AG09319 (cell line): Measurements from ENCODE around the gene AKTIP.

ENCODE experiments used
- DNase-seq: peaks from one replicate; pipeline ENCODE4 v3.0.0-alpha.2; 2010; ENCODE audit warnings: low read depth; ENCODE audit errors: extremely low read depth
- CTCF ChIP-seq: IDR thresholded peaks from 2 replicates; pipeline ENCODE4 v1.5.1; 2011; ENCODE audit warnings: low read depth, mild to moderate bottlenecking, inconsistent platforms, low read length, moderate library complexity

The AKTIP gene

GRCh38 chr16:53492503-53492902 lies 10.5 kb downstream of the AKTIP start:
- no peak for TF ChIP-seq CTCF
- no peak for DNase-seq

- no peak for TF ChIP-seq CTCF
- no peak for DNase-seq
Measured at GRCh38 chr16:53489755-53490154, 13.3 kb downstream of the AKTIP start.

GRCh38 chr16:53486230-53486629 lies 16.8 kb downstream of the AKTIP start:
- DNase-seq = no peak
- no peak for TF ChIP-seq CTCF

- no peak for DNase-seq
- TF ChIP-seq CTCF = no peak
Measured at GRCh38 chr16:53484542-53484941, 18.5 kb downstream of the AKTIP start.

- TF ChIP-seq CTCF = no peak
- no peak for DNase-seq
Measured at GRCh38 chr16:53482123-53482522, 20.9 kb downstream of the AKTIP start.

GRCh38 chr16:53480394-53480793 lies 22.6 kb downstream of the AKTIP start:
- DNase-seq = no peak
- no peak for TF ChIP-seq CTCF

- no peak for TF ChIP-seq CTCF
- no peak for DNase-seq
Measured at GRCh38 chr16:53478965-53479364, 24.0 kb downstream of the AKTIP start.
